Smooth muscle cell of the brain vasculature (primary cell): Measurements from ENCODE around the gene PSMA3.

Experiments used
- DNase-seq: peaks from one replicate; pipeline ENCODE4 v3.0.0-alpha.2; 2012; ENCODE audit warnings: low read depth, low spot score

The PSMA3 gene

GRCh38 chr14:58270628-58271027 lies 26.0 kb downstream of the PSMA3 start:
- no peak for DNase-seq

- no peak for DNase-seq
Measured at GRCh38 chr14:58272588-58273372, 28.1 kb downstream of the PSMA3 start.

- no peak for DNase-seq
Measured at GRCh38 chr14:58274881-58275280, 30.2 kb downstream of the PSMA3 start.

- no peak for DNase-seq
Measured at GRCh38 chr14:58275527-58276190, 31.0 kb downstream of the PSMA3 start.

- no peak for DNase-seq
Measured at GRCh38 chr14:58276208-58276607, 31.6 kb downstream of the PSMA3 start.

GRCh38 chr14:58278177-58278576 lies 33.5 kb downstream of the PSMA3 start:
- no peak for DNase-seq

- DNase-seq = peak; percentile 41
Measured at GRCh38 chr14:58280954-58281787, 36.5 kb downstream of the PSMA3 start.

GRCh38 chr14:58281969-58282368 lies 37.3 kb downstream of the PSMA3 start:
- no peak for DNase-seq

GRCh38 chr14:58282925-58283593 lies 38.4 kb downstream of the PSMA3 start:
- no peak for DNase-seq

- DNase-seq = no peak
Measured at GRCh38 chr14:58283730-58284129, 39.1 kb downstream of the PSMA3 start.

GRCh38 chr14:58285132-58285531 lies 40.5 kb downstream of the PSMA3 start:
- no peak for DNase-seq

GRCh38 chr14:58287607-58288042 lies 43.0 kb downstream of the PSMA3 start:
- DNase-seq = no peak

- DNase-seq = no peak
Measured at GRCh38 chr14:58288106-58288792, 43.6 kb downstream of the PSMA3 start.

- no peak for DNase-seq
Measured at GRCh38 chr14:58291646-58292045, 47.0 kb downstream of the PSMA3 start.

GRCh38 chr14:58292187-58292586 lies 47.5 kb downstream of the PSMA3 start:
- no peak for DNase-seq

GRCh38 chr14:58294201-58294600 lies 49.6 kb downstream of the PSMA3 start:
- no peak for DNase-seq

GRCh38 chr14:58296726-58297125 lies 52.1 kb downstream of the PSMA3 start:
- no peak for DNase-seq

- DNase-seq = peak; percentile 35
Measured at GRCh38 chr14:58297412-58297761, 52.7 kb downstream of the PSMA3 start.

- peak; percentile 99 for DNase-seq
Measured at GRCh38 chr14:58297762-58298476, 53.3 kb downstream of the PSMA3 start.
